ENCODE measurements around the gene METTL15.
"Not testable (repeated sequence)": the region's sequence is repeated elsewhere in the genome, so short reads cannot be mapped to it uniquely, and the experiment has no call there.

Gene METTL15

GRCh38 chr11:28303477-28304191, 195.4 kb downstream of the METTL15 start:
- peak; percentile 3 for DNase-seq

DNA sequence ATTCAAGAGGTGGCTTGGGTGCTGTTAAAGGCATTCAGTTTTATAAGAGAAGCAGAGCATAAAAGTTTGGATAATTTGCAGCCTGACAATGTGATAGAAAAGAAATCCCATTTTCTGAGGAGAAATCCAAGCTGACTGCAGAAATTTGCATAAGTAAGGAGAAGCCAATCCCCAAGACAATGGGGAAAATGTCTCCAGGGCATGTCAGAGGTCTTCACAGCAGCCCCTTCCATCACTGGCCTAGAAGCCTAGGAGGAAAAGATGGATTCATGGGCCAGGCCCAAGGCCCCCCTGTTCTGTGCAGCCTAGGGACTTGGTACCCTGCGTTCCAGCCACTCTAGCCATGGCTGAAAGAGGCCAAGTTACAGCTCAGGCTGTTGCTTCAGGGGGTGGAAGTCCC, 207.3 kb downstream of the METTL15 start:
- no peak for DNase-seq

DNA sequence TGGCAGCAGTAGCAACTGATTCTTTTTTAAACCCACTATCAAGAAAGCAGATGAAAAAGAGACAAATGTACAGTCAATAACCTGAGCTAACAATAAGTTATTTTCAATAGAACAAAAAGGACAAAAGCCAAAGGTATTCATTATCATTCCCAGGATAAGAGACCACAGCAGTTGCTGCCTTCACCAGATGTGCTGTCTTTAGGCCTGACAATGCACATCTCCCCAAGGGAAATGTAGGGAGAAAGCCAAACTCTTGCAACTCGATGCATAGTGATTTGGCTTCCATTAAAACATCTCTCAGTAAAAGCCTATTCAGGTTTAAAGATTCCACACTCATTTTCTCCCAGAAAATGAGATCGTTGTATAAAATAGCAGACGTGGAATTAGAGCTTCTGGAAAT, 210.7 kb downstream of the METTL15 start:
- DNase-seq = no peak

DNA sequence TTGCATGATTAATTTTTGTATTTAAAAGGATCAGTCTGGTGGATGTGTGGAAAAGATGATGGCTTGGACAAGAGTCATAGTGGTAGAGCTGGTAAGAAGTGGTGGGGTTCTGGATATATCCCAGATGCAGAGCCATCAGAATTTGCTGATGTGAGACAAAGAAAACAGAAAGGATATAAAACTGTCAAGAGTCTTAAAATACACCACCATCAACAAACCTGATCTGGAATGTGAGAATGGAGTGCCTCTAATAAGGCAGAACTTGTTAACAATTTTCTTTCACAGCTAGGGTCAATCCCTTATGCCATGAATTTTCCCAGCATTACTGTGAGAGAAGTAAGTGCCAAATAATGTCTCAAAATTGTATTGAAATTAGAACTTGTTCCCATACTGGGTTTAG, 215.4 kb downstream of the METTL15 start:
- DNase-seq = no peak

- peak; percentile 24 for DNase-seq
Observed at GRCh38 chr11:28332393-28332792, 224.2 kb downstream of the METTL15 start.

- no peak for DNase-seq
Observed at GRCh38 chr11:28337701-28338100, 229.5 kb downstream of the METTL15 start.

DNA sequence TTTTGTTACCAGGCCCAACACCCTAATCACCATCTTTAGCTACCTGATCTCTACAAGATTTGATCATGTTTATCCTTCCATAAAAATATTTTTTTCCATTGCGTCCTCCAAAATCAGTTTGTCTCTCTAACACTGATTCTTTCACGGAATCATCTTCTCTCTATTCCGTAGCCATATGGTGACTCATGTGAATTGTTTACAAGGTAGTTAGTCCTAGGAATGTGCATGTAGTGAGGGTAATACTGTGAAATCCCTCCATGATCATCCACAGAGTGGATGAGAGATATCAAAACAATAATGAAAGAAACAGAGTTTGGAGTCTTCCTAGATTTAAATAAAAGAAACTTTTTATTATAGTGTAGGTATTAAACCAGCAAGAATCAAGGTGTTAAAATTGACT, 230.2 kb downstream of the METTL15 start:
- DNase-seq = no peak

- no peak for DNase-seq
Observed at GRCh38 chr11:28339488-28339887, 231.3 kb downstream of the METTL15 start.

DNA sequence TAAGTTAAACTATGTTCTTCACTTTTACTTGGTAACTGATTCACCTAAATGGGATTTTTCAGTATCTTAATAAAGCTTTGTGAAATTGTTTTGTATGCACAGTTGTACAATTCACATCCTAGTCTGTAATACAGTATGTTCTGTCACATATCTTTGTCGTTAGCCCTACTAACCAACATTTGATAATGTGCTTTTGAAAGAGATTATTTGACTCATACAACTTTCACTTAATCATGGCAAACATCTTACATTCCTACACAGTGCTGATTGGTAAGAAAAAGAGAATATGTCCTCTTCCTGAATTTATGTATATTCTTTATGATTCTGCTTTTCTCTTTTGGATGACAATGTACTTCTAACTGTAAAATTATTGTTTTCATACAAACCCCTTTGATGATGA, 234.5 kb downstream of the METTL15 start:
- peak; percentile 33 for DNase-seq

- DNase-seq = peak; percentile 81
Observed at GRCh38 chr11:28343304-28344233, 235.4 kb downstream of the METTL15 start.

DNA sequence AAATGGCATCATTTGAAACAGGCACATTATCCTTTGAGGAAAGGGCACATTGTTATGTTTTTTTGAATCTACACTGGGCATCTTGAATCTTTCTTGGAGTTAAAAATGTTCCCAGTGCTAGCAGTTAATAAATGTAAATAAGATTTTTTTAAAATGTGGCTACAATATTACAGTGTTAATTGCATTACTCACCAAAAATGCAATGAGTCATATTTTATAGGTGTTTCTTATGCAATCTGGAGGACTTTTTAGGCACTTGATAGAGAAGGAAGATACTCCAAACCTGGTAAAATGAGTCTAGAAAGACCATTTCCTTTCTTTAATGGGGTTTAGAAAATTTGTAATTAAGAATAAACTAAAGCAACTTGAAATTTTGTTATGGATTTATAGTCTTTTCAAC, 238.0 kb downstream of the METTL15 start:
- peak; percentile 14 for DNase-seq

GRCh38 chr11:28346721-28347120, 238.5 kb downstream of the METTL15 start:
- DNase-seq = no peak

GRCh38 chr11:28347371-28347770, 239.2 kb downstream of the METTL15 start:
- no peak for DNase-seq

- no peak for DNase-seq
Observed at GRCh38 chr11:28350216-28350615, 242.0 kb downstream of the METTL15 start.

DNA sequence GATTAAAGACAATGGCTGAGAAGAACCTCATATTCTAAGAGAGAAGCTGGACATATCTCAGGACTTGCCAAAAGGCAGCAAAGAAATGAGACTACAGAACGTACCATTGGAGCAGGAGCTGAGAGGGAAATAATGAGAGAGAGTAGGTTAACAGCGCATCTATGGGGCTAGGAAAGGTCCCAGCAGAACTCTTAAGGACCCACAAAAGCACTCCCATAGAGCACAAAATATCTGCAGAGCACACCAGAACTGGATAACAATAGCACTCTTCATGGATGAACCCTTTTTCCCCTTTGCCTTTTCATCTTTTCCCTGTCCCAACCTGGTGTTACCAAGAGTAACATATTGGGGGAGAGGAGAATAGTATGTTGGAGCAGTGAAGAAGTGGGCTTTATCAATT, 245.8 kb downstream of the METTL15 start:
- DNase-seq = no peak

- peak; percentile 68 for DNase-seq
Observed at GRCh38 chr11:28366549-28367346, 258.6 kb downstream of the METTL15 start.

DNA sequence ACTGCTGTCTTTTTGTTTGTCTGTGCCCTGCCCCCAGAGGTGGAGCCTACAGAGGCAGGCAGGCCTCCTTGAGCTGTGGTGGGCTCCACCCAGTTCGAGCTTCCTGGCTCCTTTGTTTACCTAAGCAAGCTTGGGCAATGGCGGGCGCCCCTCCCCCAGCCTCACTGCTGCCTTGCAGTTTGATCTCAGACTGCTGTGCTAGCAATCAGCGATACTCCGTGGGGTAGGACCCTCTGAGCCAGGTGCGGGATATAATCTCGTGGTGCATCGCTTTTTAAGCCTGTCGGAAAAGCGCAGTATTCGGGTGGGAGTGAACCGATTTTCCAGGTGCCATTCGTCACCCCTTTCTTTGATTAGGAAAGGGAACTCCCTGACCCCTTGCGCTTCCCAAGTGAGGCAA, 269.9 kb downstream of the METTL15 start:
- DNase-seq = not testable (repeated sequence)
